T-helper 9 cell (primary cell): Measurements from ENCODE around the gene HSD11B1L.
A peak's percentile ranks its signal among the peaks of the same experiment; 100 is the strongest.
"Not testable (repeated sequence)": the region's sequence is repeated elsewhere in the genome, so short reads cannot be mapped to it uniquely, and the experiment has no call there.

ENCODE experiments used
- DNase-seq: peaks from one replicate; pipeline ENCODE4 v3.0.0-alpha.2; 2020

The HSD11B1L gene

DNA sequence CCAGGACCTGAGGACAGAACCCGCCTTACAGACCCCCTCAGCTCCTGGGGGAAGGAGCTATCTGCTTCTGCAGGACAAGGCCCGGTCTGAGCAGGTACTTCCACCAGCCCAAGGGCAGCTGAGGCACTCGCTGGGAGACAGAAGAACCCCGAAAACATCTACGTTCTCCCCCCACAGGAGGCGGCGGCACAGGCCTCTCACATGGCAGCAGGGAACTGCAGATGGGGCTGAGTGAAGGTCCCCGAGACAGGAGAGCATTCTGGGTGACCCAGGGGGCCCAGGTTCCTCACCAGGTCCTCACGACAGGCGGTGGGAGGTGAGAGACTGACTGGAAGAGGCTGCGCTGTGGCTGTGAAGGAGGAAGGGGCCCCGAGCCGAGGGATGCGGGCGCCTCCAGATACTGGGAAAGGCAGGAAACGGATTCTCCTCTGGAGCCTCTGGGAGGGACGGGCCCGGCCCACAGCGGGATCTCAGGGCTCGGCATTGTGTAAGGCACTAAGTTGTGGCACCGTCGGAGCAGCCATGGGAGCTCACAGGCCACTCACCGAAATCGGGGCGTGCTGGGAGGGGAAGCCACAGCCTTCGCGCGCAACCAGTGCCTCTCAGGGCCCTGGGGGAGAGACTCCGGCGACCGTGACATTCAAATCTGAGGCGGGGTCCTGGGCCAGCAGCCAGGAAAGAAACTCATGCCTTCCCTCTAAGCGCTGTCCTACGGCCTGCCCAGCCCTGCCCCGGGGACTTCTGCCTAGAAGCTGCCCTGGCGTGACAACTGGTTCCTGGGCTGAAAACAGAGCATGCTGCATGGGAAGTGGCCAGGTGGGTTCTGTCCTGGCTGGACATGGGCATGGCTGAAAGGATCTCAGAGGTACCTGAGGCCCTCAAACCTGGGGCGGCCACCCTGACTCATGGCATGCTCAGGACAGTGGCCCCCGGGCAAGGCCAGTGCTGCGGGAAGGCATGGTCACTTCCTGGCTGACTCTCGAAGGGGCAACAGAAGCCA is 23.3 kb downstream of the HSD11B1L start:
- no peak for DNase-seq

DNA sequence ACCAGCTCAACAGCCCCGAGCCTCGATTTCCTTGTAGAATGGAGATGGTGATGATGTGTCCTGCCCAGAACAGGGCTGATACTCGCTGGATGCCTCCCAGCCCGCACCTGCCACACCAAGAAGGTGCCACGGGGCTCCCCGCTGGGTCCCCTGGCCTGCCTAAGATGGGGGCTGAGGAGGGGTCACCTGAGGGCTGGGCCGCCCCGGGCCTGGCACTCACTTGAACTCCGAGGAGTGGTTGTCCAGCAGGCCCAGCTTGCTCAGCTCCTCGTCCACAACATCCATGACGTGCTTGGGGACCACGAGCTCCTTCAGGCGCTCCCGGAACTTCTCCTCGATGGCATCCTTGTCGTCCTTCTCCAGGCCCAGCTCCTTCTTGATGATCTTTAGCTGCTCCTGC is 24.7 kb downstream of the HSD11B1L start:
- DNase-seq, result no peak

DNA sequence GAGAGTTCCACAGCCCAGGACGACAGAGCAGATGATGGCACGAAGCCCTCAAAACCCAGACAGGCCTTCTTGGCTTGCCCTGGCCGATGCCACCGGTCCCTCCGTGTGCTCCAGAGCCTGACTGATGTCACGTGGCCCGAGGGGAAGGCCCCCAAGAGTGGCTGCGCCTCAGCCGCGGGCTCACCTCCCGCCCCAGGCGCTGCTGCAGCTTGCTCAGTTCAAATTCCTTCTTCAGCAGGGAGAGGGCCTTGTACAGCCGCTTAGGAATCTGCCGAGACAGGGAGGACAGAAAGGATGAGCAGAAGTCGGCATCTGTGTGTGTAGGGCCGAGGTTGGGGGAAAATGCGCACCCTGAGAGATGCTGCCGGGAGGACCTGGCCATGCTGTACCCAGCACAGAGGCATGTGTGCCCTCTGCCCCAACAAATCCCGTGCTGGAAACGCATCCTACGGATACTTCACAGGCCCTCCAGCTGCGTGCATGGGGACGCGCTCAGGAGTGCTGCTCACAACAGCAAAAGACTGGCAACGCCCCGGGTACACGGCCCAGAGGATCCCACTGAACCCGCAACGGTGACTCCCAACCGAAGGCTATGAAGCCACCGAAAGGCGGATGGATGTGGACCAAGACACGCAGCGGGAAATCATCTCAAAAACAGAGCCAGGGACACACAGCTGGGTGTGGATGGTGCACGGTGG is 26.2 kb downstream of the HSD11B1L start:
- DNase-seq, result no peak

GRCh38 chr19:5707576-5708575 is 27.0 kb downstream of the HSD11B1L start:
- DNase-seq, result no peak

DNA sequence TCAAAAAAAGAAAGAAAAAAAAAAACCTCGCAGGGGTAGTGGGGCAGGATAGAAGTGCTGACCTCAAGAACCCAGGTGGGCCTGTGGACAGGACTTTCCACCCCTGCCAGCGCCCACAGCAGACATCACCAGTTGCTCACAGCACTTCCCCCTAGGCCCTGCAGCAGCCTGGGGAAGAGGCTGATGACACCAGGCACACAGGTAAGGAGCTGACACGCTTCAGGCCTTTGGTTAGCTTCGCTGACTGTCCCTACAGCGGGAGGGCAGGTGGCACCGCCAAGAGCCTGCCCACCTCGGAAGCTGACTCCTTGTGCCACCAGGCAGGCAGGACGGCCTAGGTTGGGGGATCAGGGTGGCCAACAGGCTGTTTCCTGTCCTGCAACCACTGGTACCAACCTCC is 30.2 kb downstream of the HSD11B1L start:
- no peak for DNase-seq

- no peak for DNase-seq
These were observed 30.9 kb downstream of the HSD11B1L start for GRCh38 chr19:5711713-5712161.

GRCh38 chr19:5713228-5713627 is 32.4 kb downstream of the HSD11B1L start:
- no peak for DNase-seq

DNA sequence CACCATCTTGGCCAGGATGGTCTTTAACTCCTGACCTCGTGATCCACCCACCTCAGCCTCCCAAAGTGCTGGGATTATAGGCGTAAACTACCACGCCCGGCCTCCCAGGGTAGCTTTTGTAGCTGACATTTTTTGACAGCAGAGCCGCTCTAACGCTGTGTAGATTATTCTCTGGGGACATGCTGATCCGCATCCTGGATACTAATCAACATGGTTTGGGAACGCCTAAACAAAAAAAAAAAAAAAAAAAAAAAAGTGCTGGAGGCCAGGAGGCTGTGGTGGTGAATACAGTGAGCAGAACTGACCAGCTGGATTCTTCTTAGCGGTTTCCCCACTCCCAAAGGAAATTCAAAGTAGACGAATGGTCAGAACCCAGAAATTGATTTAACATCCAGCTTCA is 34.0 kb downstream of the HSD11B1L start:
- no peak for DNase-seq

- DNase-seq, result no peak
These were observed 36.5 kb downstream of the HSD11B1L start for GRCh38 chr19:5717215-5717935.

- DNase-seq, result no peak
These were observed 37.3 kb downstream of the HSD11B1L start for GRCh38 chr19:5718037-5718578.

GRCh38 chr19:5718579-5719273 is 37.9 kb downstream of the HSD11B1L start:
- DNase-seq, result no peak

DNA sequence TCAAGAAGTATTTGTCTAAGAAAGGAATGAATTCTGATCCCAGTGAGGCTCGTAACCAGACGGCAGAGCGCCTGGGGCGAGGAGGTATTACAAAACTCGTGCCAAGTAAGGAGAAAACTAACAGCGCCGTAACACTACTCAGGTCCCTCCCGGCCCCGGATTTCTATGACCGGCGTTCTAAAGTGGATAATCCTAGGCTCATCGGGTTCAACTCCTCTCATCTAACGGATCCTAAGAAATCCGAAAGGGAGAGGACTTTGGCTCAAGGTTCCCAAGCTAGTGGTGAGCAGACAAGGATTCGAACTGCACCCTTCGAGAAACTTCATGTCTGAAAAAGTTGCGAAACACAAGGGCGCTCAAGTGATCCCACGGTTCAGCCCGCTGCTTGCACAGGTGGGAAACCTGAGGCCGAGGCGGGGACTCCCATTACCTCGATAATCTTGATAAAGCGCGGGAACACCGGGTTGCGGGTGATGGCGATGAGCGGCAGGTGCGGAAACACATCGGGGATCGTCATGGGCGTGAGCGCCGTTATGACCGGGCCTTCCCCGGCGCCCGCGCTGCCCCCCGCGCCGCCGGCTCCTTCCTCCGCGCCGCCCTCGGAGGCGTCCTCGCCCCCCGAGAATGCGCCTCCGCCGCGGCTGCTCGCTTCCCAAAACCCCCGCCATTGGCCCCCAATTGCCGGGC is 38.6 kb downstream of the HSD11B1L start:
- DNase-seq, result no peak

DNA sequence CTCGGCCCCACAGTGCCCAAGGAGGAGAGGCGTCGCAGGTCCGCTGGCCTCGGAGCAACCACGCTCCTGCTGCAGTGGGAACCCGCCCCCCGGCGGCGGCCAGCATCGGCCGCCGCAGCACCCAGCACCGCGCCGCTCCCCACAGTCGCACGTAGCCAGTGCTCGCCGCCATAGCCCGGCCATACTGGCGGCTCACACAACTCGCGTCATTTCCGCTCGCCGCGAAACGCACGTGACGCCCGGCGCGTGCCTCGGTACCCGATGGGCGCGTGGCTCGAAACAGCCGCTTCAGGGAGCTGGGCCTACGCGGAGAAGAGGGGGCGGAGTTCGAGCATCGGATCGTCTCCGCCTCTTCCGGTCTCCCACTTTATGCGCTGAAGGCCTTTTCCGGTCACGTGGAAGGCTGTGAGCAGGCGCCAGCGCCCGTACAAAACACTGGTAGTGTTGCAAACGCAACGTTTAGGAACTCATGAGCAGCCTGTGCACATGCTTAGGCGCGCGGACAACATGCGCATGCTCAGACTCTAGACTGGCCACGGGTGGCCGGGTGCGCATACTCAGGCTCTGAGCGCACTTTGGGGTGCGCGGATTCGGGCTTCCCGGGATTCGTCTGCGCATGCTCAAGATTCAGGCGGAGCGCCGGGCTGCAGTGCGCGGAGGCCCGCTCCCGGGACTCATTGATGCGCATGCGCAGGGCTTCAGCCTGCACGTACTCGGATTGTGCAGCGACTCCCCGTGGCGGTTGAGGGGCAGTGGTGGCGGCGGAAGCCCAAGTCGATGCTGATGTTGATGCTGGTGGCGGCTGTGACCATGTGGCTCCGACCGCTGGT is 39.3 kb downstream of the HSD11B1L start, which contains the start of the genes CATSPERD and LONP1:
Gene CATSPERD, plus strand, starts transcription at position 677 of the 830 bp plus-strand sequence. Its CDS starts 101 bp downstream, at position 778.
Gene LONP1, minus strand, starts transcription at position 186 of the 830 bp plus-strand sequence. Its CDS starts 14 bp downstream, at position 172.
- DNase-seq, result peak; percentile 95

- DNase-seq, result no peak
These were observed 46.7 kb downstream of the HSD11B1L start for GRCh38 chr19:5727453-5728050.

- not testable (repeated sequence) for DNase-seq
These were observed 52.3 kb downstream of the HSD11B1L start for GRCh38 chr19:5733172-5733571.
